ENCODE measurements around the gene CDC42BPA. TPM values are rescaled to one million over a fixed set of nuclear protein-coding genes. Genes with fewer than 3 reads are reported as not detected.

Gene CDC42BPA
- total and polyA plus RNA-seq, 2 donors (not counting 1 experiment from before 2014, with no cell fraction given): 26.4 to 77.1 TPM

- H3K27me3 ChIP-seq (ENCODE audit: control insufficient read depth, insufficient read depth, low read length): no peaks in the 10 kb centered on the region
- H3K79me2 ChIP-seq (ENCODE audit: control insufficient read depth, insufficient read depth, low read length): no peaks in the 10 kb centered on the region
- H3K4me3 ChIP-seq (replicated peaks in 1 of 4; ENCODE audit: control extremely low read depth in 1 of 4, insufficient read depth in 1 of 4, low read depth in 3 of 4, low read length in 4 of 4): no peak overlapping the region
- H3K9me3 ChIP-seq (ENCODE audit: control insufficient read depth, insufficient read depth, low read depth, low read length): no peaks in the 10 kb centered on the region
- DNase-seq (ENCODE audit: low read depth in 2 of 2): no peak
- H3K36me3 ChIP-seq (ENCODE audit: control insufficient read depth, insufficient read depth, low read length): peaks cover 2% of the 10 kb centered on the region
- no peak for TF ChIP-seq EZH2 (IDR thresholded peaks at IDR 0.05; ENCODE audit: low read length, missing control alignments)
- no peak for TF ChIP-seq CTCF (conservative IDR thresholded peaks at IDR 0.05 in 1 of 2, IDR thresholded peaks at IDR 0.05 in 1 of 2; ENCODE audit: low read depth in 1 of 2, low read length in 2 of 2)
- H4K20me1 ChIP-seq (ENCODE audit: control insufficient read depth, extremely low read depth, insufficient read depth, low read length): no peaks in the 10 kb centered on the region
- no peak overlapping the region for H2AFZ ChIP-seq (ENCODE audit: low read length)
- no peak overlapping the region for H3K4me2 ChIP-seq (ENCODE audit: extremely low read depth, insufficient read depth, low read length)
- no peak overlapping the region for H3K9ac ChIP-seq (ENCODE audit: insufficient read depth, low read length)
- H3K4me1 ChIP-seq (ENCODE audit: control insufficient read depth, extremely low read depth, insufficient read depth, low read length): no peaks in the 10 kb centered on the region
- no peak overlapping the region for H3K27ac ChIP-seq (ENCODE audit: insufficient read depth, low read length)
These were observed 285.9 kb downstream of the CDC42BPA start for GRCh38 chr1:227032396-227032795.

GRCh38 chr1:227016990-227017389 is 301.3 kb downstream of the CDC42BPA start:
- no peak for DNase-seq (ENCODE audit: low read depth in 2 of 2)
- H3K27ac ChIP-seq (ENCODE audit: insufficient read depth, low read length): no peak overlapping the region
- H3K79me2 ChIP-seq (ENCODE audit: control insufficient read depth, insufficient read depth, low read length): no peaks in the 10 kb centered on the region
- no peaks in the 10 kb centered on the region for H3K27me3 ChIP-seq (ENCODE audit: control insufficient read depth, insufficient read depth, low read length)
- no peak overlapping the region for H2AFZ ChIP-seq (ENCODE audit: low read length)
- no peak overlapping the region for H3K4me2 ChIP-seq (ENCODE audit: extremely low read depth, insufficient read depth, low read length)
- no peak overlapping the region for H3K9ac ChIP-seq (ENCODE audit: insufficient read depth, low read length)
- H3K36me3 ChIP-seq (ENCODE audit: control insufficient read depth, insufficient read depth, low read length): no peaks in the 10 kb centered on the region
- no peaks in the 10 kb centered on the region for H3K9me3 ChIP-seq (ENCODE audit: control insufficient read depth, insufficient read depth, low read depth, low read length)
- H4K20me1 ChIP-seq (ENCODE audit: control insufficient read depth, extremely low read depth, insufficient read depth, low read length): no peaks in the 10 kb centered on the region
- H3K4me3 ChIP-seq (replicated peaks in 1 of 4; ENCODE audit: control extremely low read depth in 1 of 4, insufficient read depth in 1 of 4, low read depth in 3 of 4, low read length in 4 of 4): no peak overlapping the region
- H3K4me1 ChIP-seq (ENCODE audit: control insufficient read depth, extremely low read depth, insufficient read depth, low read length): no peaks in the 10 kb centered on the region
- TF ChIP-seq EZH2 (IDR thresholded peaks at IDR 0.05; ENCODE audit: low read length, missing control alignments): no peak
- TF ChIP-seq CTCF (conservative IDR thresholded peaks at IDR 0.05 in 1 of 2, IDR thresholded peaks at IDR 0.05 in 1 of 2; ENCODE audit: low read depth in 1 of 2, low read length in 2 of 2): no peak

- Histone ChIP-seq H3K36me3 (ENCODE audit: control insufficient read depth, insufficient read depth, low read length) (no peaks in the 10 kb centered on the region), H3K27ac (ENCODE audit: insufficient read depth, low read length) (no peak overlapping the region), H3K4me2 (ENCODE audit: extremely low read depth, insufficient read depth, low read length) (no peak overlapping the region), H4K20me1 (ENCODE audit: control insufficient read depth, extremely low read depth, insufficient read depth, low read length) (no peaks in the 10 kb centered on the region), H3K4me3 (replicated peaks in 1 of 4; ENCODE audit: control extremely low read depth in 1 of 4, insufficient read depth in 1 of 4, low read depth in 3 of 4, low read length in 4 of 4) (no peak overlapping the region), H3K27me3 (ENCODE audit: control insufficient read depth, insufficient read depth, low read length) (no peaks in the 10 kb centered on the region), H3K79me2 (ENCODE audit: control insufficient read depth, insufficient read depth, low read length) (no peaks in the 10 kb centered on the region), H3K9ac (ENCODE audit: insufficient read depth, low read length) (no peak overlapping the region), H3K4me1 (ENCODE audit: control insufficient read depth, extremely low read depth, insufficient read depth, low read length) (no peaks in the 10 kb centered on the region), H3K9me3 (ENCODE audit: control insufficient read depth, insufficient read depth, low read depth, low read length) (no peaks in the 10 kb centered on the region), H2AFZ (ENCODE audit: low read length) (no peak overlapping the region)
- TF ChIP-seq EZH2 (IDR thresholded peaks at IDR 0.05; ENCODE audit: low read length, missing control alignments): no peak
- TF ChIP-seq CTCF (conservative IDR thresholded peaks at IDR 0.05 in 1 of 2, IDR thresholded peaks at IDR 0.05 in 1 of 2; ENCODE audit: low read depth in 1 of 2, low read length in 2 of 2): no peak
- no peak for DNase-seq (ENCODE audit: low read depth in 2 of 2)
These were observed 307.6 kb downstream of the CDC42BPA start for GRCh38 chr1:227010645-227011044.
